IPS-NIHi7 (cell line): ENCODE results near the gene BCO1.

Experiments
- DNase-seq: peaks from one replicate; pipeline ENCODE4 v3.0.0; 2012; ENCODE audit warnings: mixed read lengths; ENCODE audit errors: extremely low spot score

BCO1 gene

GRCh38 chr16:81232740-81233367, 5.6 kb upstream of the BCO1 start:
- no peak for DNase-seq

GRCh38 chr16:81237282-81237681, 1.2 kb upstream of the BCO1 start:
- DNase-seq: no peak

GRCh38 chr16:81237942-81238295, 570 bp upstream of the BCO1 start:
- no peak for DNase-seq

GRCh38 chr16:81239367-81240121, 1.1 kb downstream of the BCO1 start:
- DNase-seq: no peak

- DNase-seq: no peak
Measured at GRCh38 chr16:81241706-81242105, 3.2 kb downstream of the BCO1 start.

- DNase-seq: no peak
Measured at GRCh38 chr16:81242977-81243618, 4.6 kb downstream of the BCO1 start.

- DNase-seq: peak; percentile 33
Measured at GRCh38 chr16:81243942-81244341, 5.5 kb downstream of the BCO1 start.

- no peak for DNase-seq
Measured at GRCh38 chr16:81251871-81252270, 13.4 kb downstream of the BCO1 start.

- DNase-seq: no peak
Measured at GRCh38 chr16:81253141-81253540, 14.7 kb downstream of the BCO1 start.

GRCh38 chr16:81254922-81255526, 16.5 kb downstream of the BCO1 start:
- no peak for DNase-seq

- no peak for DNase-seq
Measured at GRCh38 chr16:81259916-81260315, 21.4 kb downstream of the BCO1 start.

- peak; percentile 59 for DNase-seq
Measured at GRCh38 chr16:81261049-81261648, 22.7 kb downstream of the BCO1 start.

- no peak for DNase-seq
Measured at GRCh38 chr16:81263470-81264220, 25.2 kb downstream of the BCO1 start.

GRCh38 chr16:81264386-81264785, 25.9 kb downstream of the BCO1 start:
- no peak for DNase-seq

- DNase-seq: no peak
Measured at GRCh38 chr16:81265052-81265451, 26.6 kb downstream of the BCO1 start.

- DNase-seq: no peak
Measured at GRCh38 chr16:81265658-81266451, 27.4 kb downstream of the BCO1 start.

- no peak for DNase-seq
Measured at GRCh38 chr16:81266680-81267095, 28.2 kb downstream of the BCO1 start.

- DNase-seq: no peak
Measured at GRCh38 chr16:81268509-81268908, 30.0 kb downstream of the BCO1 start.

- no peak for DNase-seq
Measured at GRCh38 chr16:81273223-81273950, 34.9 kb downstream of the BCO1 start.

GRCh38 chr16:81275064-81275532, 36.6 kb downstream of the BCO1 start:
- DNase-seq: no peak
